BLaER1 (cell line): ENCODE data around the gene IQGAP2.

Experiments
- H3K27ac ChIP-seq: shearing (Covaris generic); formaldehyde crosslinking; 2 replicates; pipeline ENCODE4 v1.8.1; 2022
- H3K27me3 ChIP-seq: shearing (Covaris generic); formaldehyde crosslinking; 2 replicates; pipeline ENCODE4 v1.8.1; 2022
- H3K36me3 ChIP-seq: shearing (Covaris generic); formaldehyde crosslinking; 2 replicates; pipeline ENCODE4 v1.8.1; 2022
- H3K4me1 ChIP-seq: shearing (Covaris generic); formaldehyde crosslinking; 2 replicates; pipeline ENCODE4 v1.8.1; 2022
- H3K4me2 ChIP-seq: shearing (Covaris generic); formaldehyde crosslinking; 2 replicates; pipeline ENCODE4 v1.8.1; 2022
- H3K4me3 ChIP-seq: shearing (Covaris generic); formaldehyde crosslinking; 2 replicates; pipeline ENCODE4 v1.8.1; 2022
- H3K9ac ChIP-seq: shearing (Covaris generic); formaldehyde crosslinking; 2 replicates; pipeline ENCODE4 v1.8.1; 2022
- H3K9me3 ChIP-seq: shearing (Covaris generic); formaldehyde crosslinking; 2 replicates; pipeline ENCODE4 v1.8.1; 2022
- H4K20me1 ChIP-seq: shearing (Covaris generic); formaldehyde crosslinking; 2 replicates; pipeline ENCODE4 v1.8.1; 2022
- Cebpa-rat ChIP-seq: shearing (Covaris generic); IDR thresholded peaks from 2 replicates; pipeline ENCODE4 v1.8.1; 2022

The IQGAP2 gene

GRCh38 chr5:76745670-76746069, 342.6 kb downstream of the IQGAP2 start:
- no peak overlapping the region for H3K4me2 ChIP-seq
- H3K9ac ChIP-seq = no peak overlapping the region
- H3K27me3 ChIP-seq = no peaks in the 10 kb centered on the region
- H3K4me1 ChIP-seq = no peaks in the 10 kb centered on the region
- H3K27ac ChIP-seq = no peak overlapping the region
- no peaks in the 10 kb centered on the region for H3K9me3 ChIP-seq
- TF ChIP-seq Cebpa-rat = no peak
- H3K36me3 ChIP-seq = no peaks in the 10 kb centered on the region
- H3K4me3 ChIP-seq = no peak overlapping the region
- H4K20me1 ChIP-seq = no peaks in the 10 kb centered on the region

DNA sequence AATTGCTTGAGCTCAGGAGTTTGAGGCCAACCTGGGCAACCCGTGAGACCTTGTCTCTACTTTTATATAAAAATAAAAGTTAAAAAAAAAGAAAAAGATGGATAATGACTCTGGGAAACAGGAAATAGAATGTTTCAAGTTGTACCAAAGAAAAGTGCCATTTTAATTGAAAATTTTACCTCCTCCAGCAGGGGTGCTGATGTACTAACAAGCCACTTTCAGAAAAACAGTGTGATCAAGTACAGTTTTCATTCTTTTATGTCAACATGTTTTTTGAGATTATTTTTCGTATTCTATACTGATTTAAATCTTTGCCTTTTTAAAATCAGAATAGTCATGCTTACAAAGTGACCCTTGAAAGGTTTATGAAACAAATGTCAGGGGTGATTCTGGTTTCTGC, 343.6 kb downstream of the IQGAP2 start:
- Histone ChIP-seq H3K4me3 (no peak overlapping the region), H3K4me1 (no peaks in the 10 kb centered on the region), H3K9me3 (no peaks in the 10 kb centered on the region), H3K27ac (no peak overlapping the region), H3K4me2 (no peak overlapping the region), H3K27me3 (no peaks in the 10 kb centered on the region), H3K9ac (no peak overlapping the region), H3K36me3 (no peaks in the 10 kb centered on the region), H4K20me1 (no peaks in the 10 kb centered on the region)
- TF ChIP-seq Cebpa-rat = no peak

DNA sequence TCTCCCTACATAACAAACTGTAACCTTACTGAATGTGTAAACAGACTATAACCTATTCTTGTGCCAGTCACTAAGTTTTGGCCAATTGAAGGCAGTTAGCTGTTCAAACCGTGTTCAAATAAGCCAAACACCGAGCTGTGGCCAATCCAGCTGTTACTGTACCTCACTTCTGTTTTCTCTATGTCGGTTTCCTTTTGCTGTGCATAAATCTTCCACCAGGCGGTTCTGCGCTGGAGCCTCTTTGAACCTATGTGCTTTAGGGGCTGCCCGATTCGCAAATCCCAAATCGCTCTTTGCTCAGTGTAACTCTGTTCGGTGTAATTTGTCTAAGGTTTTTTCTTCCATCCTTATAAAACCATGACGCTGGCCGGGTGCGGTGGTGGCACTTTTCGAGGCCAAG, 344.6 kb downstream of the IQGAP2 start:
- Histone ChIP-seq H3K9ac (no peak overlapping the region), H3K4me2 (no peak overlapping the region), H3K36me3 (no peaks in the 10 kb centered on the region), H3K4me3 (no peak overlapping the region), H3K27me3 (no peaks in the 10 kb centered on the region), H3K4me1 (no peaks in the 10 kb centered on the region), H3K27ac (no peak overlapping the region), H3K9me3 (no peaks in the 10 kb centered on the region), H4K20me1 (no peaks in the 10 kb centered on the region)
- no peak for TF ChIP-seq Cebpa-rat

DNA sequence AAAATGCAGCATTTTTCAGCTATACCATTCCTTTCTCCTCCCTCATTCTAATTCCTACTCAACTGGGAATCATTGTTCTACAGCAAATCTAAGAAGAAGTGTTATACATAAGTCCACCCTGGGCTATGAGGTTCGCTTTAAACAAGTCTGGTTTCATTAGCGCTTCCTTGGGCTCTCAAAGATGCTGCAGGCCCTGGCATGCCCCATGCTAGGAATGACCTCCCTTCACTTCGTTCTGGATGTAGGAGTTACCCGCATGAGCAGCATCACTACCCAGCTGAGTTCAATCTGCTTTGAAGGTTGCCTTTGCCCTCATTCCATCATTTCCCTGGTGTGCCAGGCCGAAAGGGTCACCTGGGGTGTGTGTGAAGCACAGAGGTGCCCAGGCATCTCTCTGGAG, 348.2 kb downstream of the IQGAP2 start:
- no peak overlapping the region for H3K4me3 ChIP-seq
- H3K4me2 ChIP-seq = no peak overlapping the region
- H3K27ac ChIP-seq = no peak overlapping the region
- H4K20me1 ChIP-seq = no peaks in the 10 kb centered on the region
- TF ChIP-seq Cebpa-rat = no peak
- no peak overlapping the region for H3K9ac ChIP-seq
- no peaks in the 10 kb centered on the region for H3K4me1 ChIP-seq
- no peaks in the 10 kb centered on the region for H3K27me3 ChIP-seq
- no peaks in the 10 kb centered on the region for H3K36me3 ChIP-seq
- H3K9me3 ChIP-seq = no peaks in the 10 kb centered on the region

DNA sequence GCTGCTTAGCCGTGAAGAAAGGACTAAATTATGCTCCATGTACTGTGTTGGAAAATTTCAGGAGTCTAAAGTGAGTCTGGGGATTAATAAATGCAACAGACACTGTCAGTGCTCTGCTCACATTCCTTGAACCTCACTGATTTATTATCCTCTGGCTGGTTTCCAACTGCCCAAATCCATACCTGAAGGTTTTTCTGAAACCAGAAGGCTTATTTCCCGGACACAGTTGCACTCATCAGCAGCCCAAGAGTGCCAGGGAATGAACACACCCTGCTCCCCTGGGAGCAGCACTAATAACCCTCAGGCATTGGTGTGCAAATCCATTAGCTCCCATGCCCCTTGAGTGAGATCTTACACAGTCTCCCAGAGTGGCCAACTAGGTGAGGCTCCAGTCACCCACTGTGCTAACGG, 351.6 kb downstream of the IQGAP2 start:
- Histone ChIP-seq H3K9ac (no peak overlapping the region), H3K36me3 (no peaks in the 10 kb centered on the region), H3K4me1 (no peaks in the 10 kb centered on the region), H3K4me3 (no peak overlapping the region), H3K27me3 (no peaks in the 10 kb centered on the region), H3K4me2 (no peak overlapping the region), H3K9me3 (no peaks in the 10 kb centered on the region), H3K27ac (no peak overlapping the region), H4K20me1 (no peaks in the 10 kb centered on the region)
- TF ChIP-seq Cebpa-rat = no peak

GRCh38 chr5:76755779-76756637, 352.9 kb downstream of the IQGAP2 start:
- no peaks in the 10 kb centered on the region for H3K9me3 ChIP-seq
- H3K36me3 ChIP-seq = no peaks in the 10 kb centered on the region
- H3K4me3 ChIP-seq = no peak overlapping the region
- H3K27ac ChIP-seq = no peak overlapping the region
- no peak for TF ChIP-seq Cebpa-rat
- no peaks in the 10 kb centered on the region for H3K27me3 ChIP-seq
- H4K20me1 ChIP-seq = no peaks in the 10 kb centered on the region
- no peak overlapping the region for H3K4me2 ChIP-seq
- H3K9ac ChIP-seq = no peak overlapping the region
- H3K4me1 ChIP-seq = no peaks in the 10 kb centered on the region

DNA sequence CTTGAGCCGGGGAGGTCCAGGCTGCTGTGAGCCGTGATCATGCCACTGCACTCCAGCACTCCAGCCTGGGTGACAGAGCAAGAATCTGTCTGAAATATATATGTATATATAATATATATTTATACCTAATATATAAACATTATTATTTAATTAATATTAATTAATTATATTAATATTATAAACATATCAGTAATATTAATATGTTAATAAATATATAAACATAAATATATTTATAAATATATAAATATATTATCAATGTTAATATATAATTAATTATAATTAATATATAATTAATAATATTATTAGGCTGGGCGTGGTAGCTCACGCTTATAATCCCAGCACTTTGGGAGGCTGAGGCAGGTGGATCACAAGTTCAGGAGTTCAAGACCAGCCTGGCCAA, 354.0 kb downstream of the IQGAP2 start:
- Histone ChIP-seq H4K20me1 (no peaks in the 10 kb centered on the region), H3K9ac (no peak overlapping the region), H3K4me3 (no peak overlapping the region), H3K9me3 (no peaks in the 10 kb centered on the region), H3K27me3 (no peaks in the 10 kb centered on the region), H3K4me1 (no peaks in the 10 kb centered on the region), H3K36me3 (no peaks in the 10 kb centered on the region), H3K4me2 (no peak overlapping the region), H3K27ac (no peak overlapping the region)
- no peak for TF ChIP-seq Cebpa-rat
